Upper lobe of left lung (tissue), 6 donors: ENCODE results near the gene RABGGTB. TPM values are rescaled to one million over a fixed set of nuclear protein-coding genes. Genes with fewer than 3 reads are reported as not detected.
"Not testable (repeated sequence)": the region's sequence is repeated elsewhere in the genome, so short reads cannot be mapped to it uniquely, and the experiment has no call there.

ENCODE experiments used
- ATAC-seq, 2 donors: fragments of 200-7000 bp; cut with Tn5 transposase; one replicate each; pipeline ENCODE4 v1.9.1; 2022; ENCODE audit warnings: mild to moderate bottlenecking in 2 of 2, moderate library complexity in 2 of 2; ENCODE audit not compliant: low FRiP score in 2 of 2
- DNase-seq, 2 donors: peaks; one replicate each; pipeline ENCODE4 v3.0.0-alpha.2; 2019 to 2020
- H3K27ac ChIP-seq, 4 donors: fragments of 200-600 bp; sonication (generic); one replicate each; pipeline ENCODE4 v1.5.1; 2016 to 2019
- H3K27me3 ChIP-seq, 4 donors: fragments of 200-600 bp; sonication (generic); one replicate each; pipeline ENCODE4 v1.5.1; 2017 to 2019
- H3K36me3 ChIP-seq, 4 donors: fragments of 200-600 bp; sonication (generic); one replicate each; pipeline ENCODE4 v1.5.1; 2016 to 2019
- H3K4me1 ChIP-seq, 4 donors: fragments of 200-600 bp; sonication (generic); one replicate each; pipeline ENCODE4 v1.5.1; 2018 to 2019
- H3K4me3 ChIP-seq, 4 donors: fragments of 200-600 bp; sonication (generic); one replicate each; pipeline ENCODE4 v1.5.1; 2017 to 2019; ENCODE audit warnings: mild to moderate bottlenecking in 2 of 4, moderate library complexity in 1 of 4
- H3K9me3 ChIP-seq, 4 donors: fragments of 200-600 bp; sonication (generic); one replicate each; pipeline ENCODE4 v1.5.1; 2018 to 2019
- EP300 ChIP-seq, 4 donors: sonication (generic); formaldehyde crosslinking; IDR thresholded peaks; one replicate each; pipeline ENCODE4 v1.5.1; 2017; ENCODE audit warnings: antibody characterized with exemption in 4 of 4, control low read depth in 2 of 4
- POLR2A ChIP-seq, 4 donors: fragments of 450-650 bp; IDR thresholded peaks; one replicate each; pipeline ENCODE4 v1.5.1; 2016 to 2017; ENCODE audit warnings: antibody characterized with exemption in 4 of 4, mild to moderate bottlenecking in 2 of 4
- POLR2AphosphoS5 ChIP-seq, 2 donors: sonication (generic); formaldehyde crosslinking; IDR thresholded peaks; one replicate each; pipeline ENCODE4 v1.5.1; 2017; ENCODE audit warnings: antibody characterized with exemption in 2 of 2
- WGBS, 2 donors: methylation state at CpG; one replicate each; pipeline ENCODE4 v1.1.5; 2017 to 2018; 5-methylcytosine and 5-hydroxymethylcytosine counted together
- total RNA-seq, 6 donors: library from RNA; depleted of rRNA in 4 of 6; stranded (reverse); fragments of >200 nt in 4 of 6; gene quantifications; one replicate each; pipeline versions ENCODE4 v1.1.0 to v1.2.1, GENCODE V29; 2016 to 2021
- TF ChIP-seq, protein P1 (sequence below), 6 experiments: fragments of 450-650 bp in 4 of 6; fragments of 200-600 bp in 2 of 6; sonication (generic) in 2 of 6; IDR thresholded peaks; one replicate each; pipeline ENCODE4 v1.5.1; 2016 to 2019; ENCODE audit warnings: antibody characterized with exemption in 6 of 6
- donor health status: DM: no; HTN: no; CAD: no; lungs with moderate emphysema.
- donor health status: DM: no; HTN: yes; CAD: no; lungs with severe emphysema.

The RABGGTB gene
- total RNA-seq, 6 donors from 2014 or later, result 45.5 to 98.3 (median 60.6) TPM

DNA sequence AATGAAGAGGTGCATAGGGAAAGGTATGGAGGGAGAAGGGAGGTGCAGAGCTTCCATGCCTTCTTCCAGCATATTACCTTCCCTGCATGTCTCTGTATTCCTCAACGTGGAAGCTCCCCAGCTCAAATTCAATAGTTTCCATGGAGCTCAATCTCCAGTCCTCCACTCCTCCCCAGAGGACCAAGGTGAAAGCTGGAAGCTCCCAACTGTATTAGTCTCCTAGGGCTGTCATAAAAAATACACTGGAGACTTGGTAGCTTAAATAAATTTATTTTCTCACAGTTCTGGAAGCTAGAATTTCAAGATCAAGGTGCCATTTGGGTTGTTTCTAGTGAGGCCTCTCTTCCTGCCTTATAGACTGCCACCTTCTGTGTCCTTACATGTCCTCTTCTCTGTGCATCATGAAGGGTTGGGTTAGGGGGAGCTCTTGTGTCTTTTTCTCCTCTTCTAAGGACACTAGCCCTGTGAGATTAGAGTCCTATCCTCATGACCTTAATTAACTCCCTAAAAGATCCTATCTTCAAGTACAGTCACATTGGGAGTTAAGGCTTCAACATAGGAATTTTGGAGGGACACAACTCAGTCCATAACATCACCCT, 21.9 kb upstream of the RABGGTB start:
- H3K27me3 ChIP-seq, result no peaks in the 10 kb centered on the region
- no peaks in the 10 kb centered on the region for H3K9me3 ChIP-seq
- H3K4me3 ChIP-seq, result no peak overlapping the region
- DNase-seq, result no peak
- H3K27ac ChIP-seq, result no peak overlapping the region
- no peaks in the 10 kb centered on the region for H3K4me1 ChIP-seq
- WGBS, 2 donors, result 89 to 95% methylated on average over 1 of the region's 1 CpG
- TF ChIP-seq, protein P1, sequence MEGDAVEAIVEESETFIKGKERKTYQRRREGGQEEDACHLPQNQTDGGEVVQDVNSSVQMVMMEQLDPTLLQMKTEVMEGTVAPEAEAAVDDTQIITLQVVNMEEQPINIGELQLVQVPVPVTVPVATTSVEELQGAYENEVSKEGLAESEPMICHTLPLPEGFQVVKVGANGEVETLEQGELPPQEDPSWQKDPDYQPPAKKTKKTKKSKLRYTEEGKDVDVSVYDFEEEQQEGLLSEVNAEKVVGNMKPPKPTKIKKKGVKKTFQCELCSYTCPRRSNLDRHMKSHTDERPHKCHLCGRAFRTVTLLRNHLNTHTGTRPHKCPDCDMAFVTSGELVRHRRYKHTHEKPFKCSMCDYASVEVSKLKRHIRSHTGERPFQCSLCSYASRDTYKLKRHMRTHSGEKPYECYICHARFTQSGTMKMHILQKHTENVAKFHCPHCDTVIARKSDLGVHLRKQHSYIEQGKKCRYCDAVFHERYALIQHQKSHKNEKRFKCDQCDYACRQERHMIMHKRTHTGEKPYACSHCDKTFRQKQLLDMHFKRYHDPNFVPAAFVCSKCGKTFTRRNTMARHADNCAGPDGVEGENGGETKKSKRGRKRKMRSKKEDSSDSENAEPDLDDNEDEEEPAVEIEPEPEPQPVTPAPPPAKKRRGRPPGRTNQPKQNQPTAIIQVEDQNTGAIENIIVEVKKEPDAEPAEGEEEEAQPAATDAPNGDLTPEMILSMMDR (IDR thresholded peaks at IDR 0.05), result no peak
- no peak for TF ChIP-seq POLR2A (IDR thresholded peaks at IDR 0.05)
- TF ChIP-seq EP300 (IDR thresholded peaks at IDR 0.05), result no peak
- TF ChIP-seq POLR2AphosphoS5 (IDR thresholded peaks at IDR 0.05), result no peak
- peaks cover 0 to 23% (median 2%) of the 10 kb centered on the region in 4 donors for H3K36me3 ChIP-seq
- ATAC-seq, result no peak

DNA sequence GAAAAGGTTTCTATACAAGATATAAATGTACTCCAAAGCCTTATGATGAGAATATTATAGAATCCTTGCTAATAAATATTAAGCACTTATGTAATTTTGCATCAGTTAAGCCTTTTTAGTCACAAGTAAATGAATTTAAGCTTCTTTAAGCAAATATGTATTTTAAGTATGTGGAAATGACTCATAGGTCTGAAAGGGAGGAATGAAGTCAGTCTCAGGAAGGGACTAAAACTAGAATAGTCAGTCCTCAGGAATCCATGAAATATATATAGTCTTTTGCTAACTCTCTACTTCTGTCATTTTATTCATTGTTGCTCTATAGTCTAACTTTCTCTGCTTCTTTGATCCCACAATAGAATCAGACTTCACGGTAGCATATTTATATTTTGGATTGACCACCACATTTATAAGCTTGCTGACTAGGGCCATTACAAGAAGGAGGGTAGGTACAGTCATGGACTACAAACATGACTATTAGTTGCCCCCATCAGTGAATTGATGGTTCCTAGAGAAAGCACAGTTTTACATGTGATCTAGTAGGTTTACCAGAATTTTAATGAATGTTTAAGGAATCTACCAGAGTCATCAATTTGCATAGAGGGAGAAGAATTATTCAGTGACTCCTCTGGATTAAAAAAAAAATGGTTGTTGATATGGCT, 20.2 kb upstream of the RABGGTB start:
- Histone ChIP-seq H3K27ac (no peak overlapping the region), H3K4me1 (no peaks in the 10 kb centered on the region), H3K27me3 (no peaks in the 10 kb centered on the region), H3K36me3 (peaks cover 0 to 19% (median 2%) of the 10 kb centered on the region in 4 donors), H3K9me3 (no peaks in the 10 kb centered on the region), H3K4me3 (no peak overlapping the region)
- DNase-seq, result no peak
- WGBS, 2 donors, result 89 to 91% methylated on average over 1 of the region's 1 CpG
- ATAC-seq, result no peak
- TF ChIP-seq POLR2AphosphoS5 (IDR thresholded peaks at IDR 0.05) (no peak), EP300 (IDR thresholded peaks at IDR 0.05) (no peak), POLR2A (IDR thresholded peaks at IDR 0.05) (no peak)
- TF ChIP-seq, protein P1 (IDR thresholded peaks at IDR 0.05), result no peak

DNA sequence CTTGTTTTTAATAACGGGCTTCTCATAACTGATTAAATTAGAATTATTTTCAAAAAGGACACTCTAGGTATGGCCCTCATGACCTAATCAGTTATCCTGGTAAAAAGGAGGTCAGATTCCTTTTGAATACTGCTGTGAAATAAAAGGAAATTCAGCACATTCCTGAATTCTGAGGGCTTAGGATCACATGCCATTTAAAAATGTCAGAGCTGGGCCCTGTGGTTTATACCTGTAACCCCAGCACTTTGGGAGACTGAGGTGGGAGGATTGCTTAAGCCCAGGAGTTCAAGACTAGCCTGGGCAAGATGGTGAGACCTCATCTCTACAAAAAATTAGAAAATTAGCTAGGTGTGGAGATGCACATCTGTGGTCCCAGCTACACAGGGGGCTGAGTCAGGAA, 18.0 kb upstream of the RABGGTB start:
- no peak overlapping the region for H3K27ac ChIP-seq
- no peaks in the 10 kb centered on the region for H3K9me3 ChIP-seq
- ATAC-seq, result no peak
- H3K36me3 ChIP-seq, result peaks cover 0 to 11% (median 0%) of the 10 kb centered on the region in 4 donors
- WGBS, 2 donors, result 85 to 92% methylated on average over 1 of the region's 1 CpG
- no peak overlapping the region for H3K4me3 ChIP-seq
- H3K27me3 ChIP-seq, result no peaks in the 10 kb centered on the region
- H3K4me1 ChIP-seq, result no peaks in the 10 kb centered on the region
- DNase-seq, result no peak
- TF ChIP-seq, protein P1 (IDR thresholded peaks at IDR 0.05), result no peak
- TF ChIP-seq POLR2A (IDR thresholded peaks at IDR 0.05) (no peak), POLR2AphosphoS5 (IDR thresholded peaks at IDR 0.05) (no peak), EP300 (IDR thresholded peaks at IDR 0.05) (no peak)

DNA sequence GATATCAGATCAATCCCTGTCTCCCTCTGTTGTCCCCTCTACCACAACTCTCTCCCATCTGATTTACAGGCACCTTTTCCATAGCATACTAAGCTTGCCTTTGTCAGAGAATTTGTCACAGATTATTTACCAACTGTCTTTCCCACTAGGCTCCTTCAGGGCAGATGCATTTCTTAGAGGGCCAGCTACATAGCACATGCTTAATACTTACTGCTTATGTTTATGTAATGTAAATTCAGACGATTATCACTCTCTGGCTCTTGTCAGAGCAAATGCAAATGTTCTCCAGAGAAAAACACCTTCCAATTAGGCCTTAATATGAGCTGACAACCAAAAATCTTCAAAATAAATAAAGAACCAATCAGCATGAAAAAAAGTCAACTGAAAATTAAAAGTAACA, 15.3 kb upstream of the RABGGTB start:
- WGBS, 2 donors, result 77 to 79% methylated on average over 1 of the region's 1 CpG
- TF ChIP-seq POLR2A (IDR thresholded peaks at IDR 0.05), result no peak
- no peak for TF ChIP-seq POLR2AphosphoS5 (IDR thresholded peaks at IDR 0.05)
- TF ChIP-seq EP300 (IDR thresholded peaks at IDR 0.05), result no peak
- Histone ChIP-seq H3K27me3 (no peaks in the 10 kb centered on the region), H3K9me3 (no peaks in the 10 kb centered on the region), H3K36me3 (no peaks in the 10 kb centered on the region), H3K4me1 (no peaks in the 10 kb centered on the region), H3K27ac (no peak overlapping the region), H3K4me3 (no peak overlapping the region)
- DNase-seq, result no peak
- no peak for ATAC-seq

DNA sequence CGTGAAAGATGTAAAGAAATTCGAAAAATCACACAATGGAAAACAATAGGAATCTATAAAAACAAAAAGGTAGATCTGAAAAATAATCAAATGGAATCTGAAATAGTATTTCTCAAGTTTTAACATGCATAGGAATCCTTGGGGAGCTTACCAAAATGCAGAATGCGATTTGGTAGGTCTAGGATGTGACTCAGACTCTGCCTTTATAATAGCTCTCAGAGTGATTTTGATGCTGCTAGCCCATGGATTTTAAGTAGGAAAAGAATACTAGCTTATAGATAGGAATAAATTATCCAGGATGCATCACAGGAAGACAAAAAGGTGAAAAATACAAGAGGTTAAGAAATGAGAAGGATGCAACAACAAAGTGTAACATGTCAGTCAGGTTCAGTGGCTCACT, 14.1 kb upstream of the RABGGTB start:
- no peak for TF ChIP-seq POLR2AphosphoS5 (IDR thresholded peaks at IDR 0.05)
- TF ChIP-seq POLR2A (IDR thresholded peaks at IDR 0.05), result no peak
- TF ChIP-seq, protein P1 (IDR thresholded peaks at IDR 0.05), result no peak
- TF ChIP-seq EP300 (IDR thresholded peaks at IDR 0.05), result no peak
- H3K36me3 ChIP-seq, result no peaks in the 10 kb centered on the region
- 76 to 77% methylated on average over 3 of the region's 3 CpGs for WGBS, 2 donors

DNA sequence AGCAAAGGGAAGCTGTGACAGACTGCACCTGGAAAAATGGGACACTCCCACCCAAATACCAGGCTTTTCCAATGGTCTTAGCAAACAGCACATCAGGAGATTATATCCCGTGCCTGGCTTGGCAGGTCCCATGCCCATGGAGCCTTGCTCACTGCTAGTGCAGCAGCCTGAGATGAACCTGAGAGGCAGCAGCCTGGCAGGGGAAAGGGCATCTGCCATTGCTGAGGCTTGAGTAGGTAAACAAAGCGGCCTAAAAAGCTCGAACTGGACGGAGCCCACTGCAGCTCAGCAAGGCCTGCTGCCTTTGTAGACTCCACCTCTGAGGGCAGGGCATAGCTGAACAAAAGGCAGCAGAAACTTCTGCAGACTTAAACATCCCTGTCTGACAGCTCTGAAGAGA, 8.2 kb upstream of the RABGGTB start:
- not testable (repeated sequence) for H3K27me3 ChIP-seq, H3K36me3 ChIP-seq, H3K4me1 ChIP-seq, DNase-seq, ATAC-seq, H3K9me3 ChIP-seq, H3K4me3 ChIP-seq, H3K27ac ChIP-seq
- 73 to 95% methylated on average over 3 to 4 of the region's 4 CpGs for WGBS, 2 donors

More for the DNA sequence above, 14.1 kb upstream of the RABGGTB start:
- Histone ChIP-seq H3K9me3 (no peaks in the 10 kb centered on the region), H3K27me3 (no peaks in the 10 kb centered on the region), H3K4me3 (no peak overlapping the region), H3K4me1 (no peaks in the 10 kb centered on the region), H3K27ac (no peak overlapping the region)
- ATAC-seq, result no peak
- no peak for DNase-seq

DNA sequence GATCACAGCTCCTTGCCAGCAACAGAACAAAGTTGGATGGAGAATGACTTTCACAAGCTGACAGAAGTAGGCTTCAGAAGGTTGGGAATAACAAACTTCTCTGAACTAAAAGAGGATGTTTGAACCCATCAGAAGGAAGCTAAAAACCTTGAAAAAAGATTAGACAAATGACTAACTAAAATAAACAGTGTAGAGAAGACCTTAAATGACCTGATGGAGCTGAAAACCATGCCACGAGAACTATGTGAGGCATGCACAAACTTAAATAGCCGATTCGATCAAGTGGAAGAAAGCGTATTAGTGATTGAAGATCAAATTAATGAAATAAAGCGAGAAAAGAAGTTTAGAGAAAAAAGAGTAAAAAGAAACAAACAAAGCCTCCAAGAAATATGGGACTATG, 7.4 kb upstream of the RABGGTB start:
- not testable (repeated sequence) for H3K36me3 ChIP-seq, H3K27me3 ChIP-seq, H3K4me1 ChIP-seq, H3K4me3 ChIP-seq, ATAC-seq, H3K27ac ChIP-seq, DNase-seq, H3K9me3 ChIP-seq
- WGBS, 2 donors, result 84 to 92% methylated on average over 5 of the region's 5 CpGs

DNA sequence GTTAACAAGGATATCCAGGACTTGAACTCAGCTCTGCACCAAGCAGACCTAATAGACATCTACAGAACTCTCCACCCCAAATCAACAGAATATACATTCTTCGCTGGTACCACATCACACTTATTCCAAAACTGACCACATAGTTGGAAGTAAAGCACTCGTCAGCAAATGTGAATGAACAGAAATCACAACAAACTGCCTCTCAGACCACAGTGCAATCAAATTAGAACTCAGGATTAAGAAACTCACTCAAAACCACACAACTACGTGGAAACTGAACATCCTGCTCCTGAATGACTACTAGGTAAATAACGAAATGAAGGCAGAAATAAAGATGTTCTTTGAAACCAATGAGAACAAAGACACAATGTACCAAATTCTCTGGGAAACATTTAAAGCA, 5.9 kb upstream of the RABGGTB start:
- not testable (repeated sequence) for H3K4me3 ChIP-seq, DNase-seq, H3K9me3 ChIP-seq, H3K36me3 ChIP-seq, ATAC-seq, H3K27ac ChIP-seq, H3K4me1 ChIP-seq, H3K27me3 ChIP-seq
- 80 to 81% methylated on average over 4 of the region's 4 CpGs for WGBS, 2 donors
